ENCODE data around the gene USE1. TPM values are rescaled to one million over a fixed set of nuclear protein-coding genes. Genes with fewer than 3 reads are reported as not detected.

The USE1 gene
- polyA plus RNA-seq, 2 of the 4 experiments (the other 2 are of a cell fraction), result 10.1 to 16.5 TPM

DNA sequence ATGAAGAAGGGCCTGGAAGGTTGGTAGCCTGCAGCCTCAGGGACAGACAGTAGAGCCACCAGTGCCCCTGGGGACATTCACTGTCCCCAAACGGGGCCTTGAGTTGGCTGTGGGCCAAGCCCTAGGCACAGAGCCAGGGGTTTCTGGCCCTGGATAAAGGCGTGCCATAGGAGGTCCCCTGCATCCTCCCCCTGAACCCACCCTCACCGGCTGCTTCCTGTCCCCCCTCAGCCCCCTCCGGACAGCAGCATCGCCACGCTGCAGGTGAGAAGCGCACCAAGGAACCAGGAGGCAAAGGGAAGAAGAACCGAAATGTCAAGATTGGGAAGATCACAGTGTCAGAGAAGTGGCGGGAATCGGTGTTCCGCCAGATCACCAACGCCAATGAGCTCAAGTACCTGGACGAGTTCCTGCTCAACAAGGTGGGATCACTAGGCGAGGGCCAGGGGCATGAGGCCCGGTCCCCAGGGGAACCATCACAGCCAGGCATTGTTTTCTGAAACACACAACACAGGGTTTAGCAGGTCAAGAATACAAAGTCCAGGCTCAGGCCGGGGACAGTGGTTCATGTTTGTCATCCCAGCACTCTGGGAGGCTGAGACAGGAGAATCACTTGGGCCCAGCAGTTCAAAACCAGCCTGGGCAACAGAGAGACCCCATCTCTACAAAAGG, 14.6 kb upstream of the USE1 start:
- Histone ChIP-seq H3K4me2 (no peak overlapping the region), H3K9me3 (no peaks in the 10 kb centered on the region), H3K27ac (no peak overlapping the region), H3K4me1 (no peaks in the 10 kb centered on the region), H3K4me3 (no peak overlapping the region)
- ChIA-PET POLR2A (no interaction called here), CTCF (interaction anchor here (1.4 kb wide), 1 partner anchor 34 kb away, joined by 4 read pairs; no protein-coding TSS in a partner anchor)
- DNase-seq (ENCODE audit: low read depth in 1 of 2, low spot score in 1 of 2), result no peak
- WGBS (ENCODE audit: missing lambda C conversion rate), result 97% methylated on average over 12 of the region's 16 CpGs
- FAIRE-seq, result no peak
- no peak for ATAC-seq
- TF ChIP-seq RAD21 (conservative IDR thresholded peaks at IDR 0.05 in 1 of 2, IDR thresholded peaks at IDR 0.05 in 1 of 2) (no peak), POLR2AphosphoS2 (conservative IDR thresholded peaks at IDR 0.05; ENCODE audit: low read length) (no peak), FOXS1 (CRISPR knock-in tag; IDR thresholded peaks at IDR 0.05) (no peak), CHD4 (IDR thresholded peaks at IDR 0.05; ENCODE audit: borderline replicate concordance) (no peak), MAFK (IDR thresholded peaks at IDR 0.05; ENCODE audit: partially characterized antibody) (no peak), CBX8 (IDR thresholded peaks at IDR 0.05) (no peak), GATA3 (IDR thresholded peaks at IDR 0.05; ENCODE audit: borderline replicate concordance) (no peak), TP53 (CRISPR knock-in tag; IDR thresholded peaks at IDR 0.05) (no peak), RFX5 (IDR thresholded peaks at IDR 0.05) (no peak), SMC3 (IDR thresholded peaks at IDR 0.05) (no peak), MYC (IDR thresholded peaks at IDR 0.05; ENCODE audit: borderline replicate concordance, low read length) (no peak), ZSCAN20 (CRISPR knock-in tag; IDR thresholded peaks at IDR 0.05) (no peak), CHD2 (IDR thresholded peaks at IDR 0.05; ENCODE audit: low read length, partially characterized antibody) (no peak)
- TF ChIP-seq, protein P1, sequence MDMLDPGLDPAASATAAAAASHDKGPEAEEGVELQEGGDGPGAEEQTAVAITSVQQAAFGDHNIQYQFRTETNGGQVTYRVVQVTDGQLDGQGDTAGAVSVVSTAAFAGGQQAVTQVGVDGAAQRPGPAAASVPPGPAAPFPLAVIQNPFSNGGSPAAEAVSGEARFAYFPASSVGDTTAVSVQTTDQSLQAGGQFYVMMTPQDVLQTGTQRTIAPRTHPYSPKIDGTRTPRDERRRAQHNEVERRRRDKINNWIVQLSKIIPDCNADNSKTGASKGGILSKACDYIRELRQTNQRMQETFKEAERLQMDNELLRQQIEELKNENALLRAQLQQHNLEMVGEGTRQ (IDR thresholded peaks at IDR 0.05), result no peak

DNA sequence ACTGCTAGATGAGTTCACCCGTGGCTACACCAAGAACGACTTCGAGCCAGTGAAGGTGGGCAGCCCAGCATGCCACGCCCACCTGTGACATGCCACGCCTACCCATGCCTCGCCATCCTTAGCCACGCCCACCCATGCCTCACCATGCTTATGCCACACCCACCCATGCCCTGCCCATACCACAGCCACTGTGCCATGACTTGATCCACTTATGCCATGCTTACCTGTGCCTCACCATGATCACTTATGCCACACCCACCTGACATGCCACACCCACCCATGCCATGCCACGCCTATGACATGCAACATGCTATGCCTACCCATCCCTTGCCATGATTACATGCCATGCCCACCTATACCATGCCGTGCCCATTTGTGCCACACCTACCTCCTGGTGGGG, 12.9 kb upstream of the USE1 start:
- H3K4me2 ChIP-seq, result no peak overlapping the region
- peak in 1 of 2 experiments; percentile 53; a peak in 4 of 6 replicates for ATAC-seq
- H3K9me3 ChIP-seq, result no peaks in the 10 kb centered on the region
- no peaks in the 10 kb centered on the region for H3K4me1 ChIP-seq
- POLR2A ChIA-PET, result no interaction called here
- no peak for TF ChIP-seq CBX2 (IDR thresholded peaks at IDR 0.05; ENCODE audit: borderline replicate concordance, low read depth)
- TF ChIP-seq ZSCAN20 (CRISPR knock-in tag; IDR thresholded peaks at IDR 0.05), result no peak
- TF ChIP-seq FOSB (CRISPR knock-in tag; IDR thresholded peaks at IDR 0.05), result no peak
- no peak for TF ChIP-seq NR3C1 (IDR thresholded peaks at IDR 0.05)
- no peak for TF ChIP-seq RAD21 (conservative IDR thresholded peaks at IDR 0.05 in 1 of 2, IDR thresholded peaks at IDR 0.05 in 1 of 2)
- TF ChIP-seq RFX5 (IDR thresholded peaks at IDR 0.05), result no peak
- TF ChIP-seq HDAC2 (IDR thresholded peaks at IDR 0.05), result no peak
- no peak for TF ChIP-seq HOXB13 (CRISPR knock-in tag; IDR thresholded peaks at IDR 0.05; ENCODE audit: low read depth)
- no peak for TF ChIP-seq EHF (CRISPR knock-in tag; IDR thresholded peaks at IDR 0.05)
- no peak for TF ChIP-seq CBX8 (IDR thresholded peaks at IDR 0.05)
- no peak for TF ChIP-seq KDM5A (IDR thresholded peaks at IDR 0.05)
- no peak for TF ChIP-seq POLR2AphosphoS2 (conservative IDR thresholded peaks at IDR 0.05; ENCODE audit: low read length)
- no peak for TF ChIP-seq RNF2 (IDR thresholded peaks at IDR 0.05; ENCODE audit: borderline replicate concordance, low read depth)
- TF ChIP-seq MYC (IDR thresholded peaks at IDR 0.05; ENCODE audit: borderline replicate concordance, low read length), result no peak
- H3K27ac ChIP-seq, result no peak overlapping the region
- 59% methylated on average over 9 of the region's 9 CpGs for WGBS (ENCODE audit: missing lambda C conversion rate)
- no peak for FAIRE-seq
- DNase-seq (ENCODE audit: low read depth in 1 of 2, low spot score in 1 of 2), result peak; percentile 33 to 40
- no peak overlapping the region for H3K4me3 ChIP-seq
- CTCF ChIA-PET, result interaction anchor here (1.4 kb wide), 1 partner anchor 33 kb away, joined by 4 read pairs; no protein-coding TSS in a partner anchor

DNA sequence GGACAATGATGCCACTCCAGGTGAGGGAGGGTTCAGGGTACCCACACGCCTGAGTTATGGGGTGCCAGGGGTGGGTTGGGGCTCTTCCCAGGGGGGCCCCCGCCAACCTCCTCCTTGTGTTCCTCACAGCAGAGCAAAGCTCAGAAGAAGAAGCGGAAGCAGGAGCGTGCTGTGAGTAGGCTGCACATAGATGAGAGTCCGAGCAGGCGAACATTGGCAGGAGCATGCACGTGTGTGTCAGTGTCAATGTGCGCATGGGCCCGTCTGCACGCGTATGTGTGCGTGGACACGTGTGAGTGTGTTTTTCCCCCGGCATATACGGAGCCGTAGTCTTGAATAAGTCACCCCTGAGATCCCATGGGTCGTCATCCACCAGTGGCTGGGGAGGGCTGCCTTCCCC, 12.4 kb upstream of the USE1 start:
- ChIA-PET CTCF (no interaction called here), POLR2A (no interaction called here)
- TF ChIP-seq ZSCAN20 (CRISPR knock-in tag; IDR thresholded peaks at IDR 0.05), result no peak
- no peak for TF ChIP-seq CEBPB (IDR thresholded peaks at IDR 0.05)
- no peak for TF ChIP-seq CBX8 (IDR thresholded peaks at IDR 0.05)
- no peak for TF ChIP-seq HOXB13 (CRISPR knock-in tag; IDR thresholded peaks at IDR 0.05; ENCODE audit: low read depth)
- no peak for TF ChIP-seq JUNB (IDR thresholded peaks at IDR 0.05)
- no peak for TF ChIP-seq FOSL2 (IDR thresholded peaks at IDR 0.05)
- no peak for TF ChIP-seq FOSL2 (CRISPR knock-in tag; IDR thresholded peaks at IDR 0.05)
- no peak for TF ChIP-seq RNF2 (IDR thresholded peaks at IDR 0.05; ENCODE audit: borderline replicate concordance, low read depth)
- TF ChIP-seq, protein P2, sequence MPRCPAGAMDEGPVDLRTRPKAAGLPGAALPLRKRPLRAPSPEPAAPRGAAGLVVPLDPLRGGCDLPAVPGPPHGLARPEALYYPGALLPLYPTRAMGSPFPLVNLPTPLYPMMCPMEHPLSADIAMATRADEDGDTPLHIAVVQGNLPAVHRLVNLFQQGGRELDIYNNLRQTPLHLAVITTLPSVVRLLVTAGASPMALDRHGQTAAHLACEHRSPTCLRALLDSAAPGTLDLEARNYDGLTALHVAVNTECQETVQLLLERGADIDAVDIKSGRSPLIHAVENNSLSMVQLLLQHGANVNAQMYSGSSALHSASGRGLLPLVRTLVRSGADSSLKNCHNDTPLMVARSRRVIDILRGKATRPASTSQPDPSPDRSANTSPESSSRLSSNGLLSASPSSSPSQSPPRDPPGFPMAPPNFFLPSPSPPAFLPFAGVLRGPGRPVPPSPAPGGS (IDR thresholded peaks at IDR 0.05), result no peak
- TF ChIP-seq ZC3H11A (IDR thresholded peaks at IDR 0.05), result no peak
- TF ChIP-seq KDM1A (IDR thresholded peaks at IDR 0.05; ENCODE audit: low read depth), result no peak
- TF ChIP-seq, protein P3, sequence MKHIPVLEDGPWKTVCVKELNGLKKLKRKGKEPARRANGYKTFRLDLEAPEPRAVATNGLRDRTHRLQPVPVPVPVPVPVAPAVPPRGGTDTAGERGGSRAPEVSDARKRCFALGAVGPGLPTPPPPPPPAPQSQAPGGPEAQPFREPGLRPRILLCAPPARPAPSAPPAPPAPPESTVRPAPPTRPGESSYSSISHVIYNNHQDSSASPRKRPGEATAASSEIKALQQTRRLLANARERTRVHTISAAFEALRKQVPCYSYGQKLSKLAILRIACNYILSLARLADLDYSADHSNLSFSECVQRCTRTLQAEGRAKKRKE (CRISPR knock-in tag; IDR thresholded peaks at IDR 0.05; ENCODE audit: low read depth), result no peak
- no peak for TF ChIP-seq SMC3 (IDR thresholded peaks at IDR 0.05)
- no peak for TF ChIP-seq CHD2 (IDR thresholded peaks at IDR 0.05; ENCODE audit: low read length, partially characterized antibody)
- no peak for TF ChIP-seq ESRRA (IDR thresholded peaks at IDR 0.05; ENCODE audit: borderline replicate concordance, low read length)
- TF ChIP-seq GATA3 (IDR thresholded peaks at IDR 0.05; ENCODE audit: borderline replicate concordance), result no peak
- FAIRE-seq (no peak), DNase-seq (ENCODE audit: low read depth in 1 of 2, low spot score in 1 of 2) (no peak), ATAC-seq (no peak)
- H3K27ac ChIP-seq, result no peak overlapping the region
- H3K4me3 ChIP-seq, result no peak overlapping the region
- H3K9me3 ChIP-seq, result no peaks in the 10 kb centered on the region
- H3K4me2 ChIP-seq, result no peak overlapping the region
- H3K4me1 ChIP-seq, result no peaks in the 10 kb centered on the region
- 94% methylated on average over 17 of the region's 17 CpGs for WGBS (ENCODE audit: missing lambda C conversion rate)
